Fibroblast of lung (primary cell): Measurements from ENCODE around the gene SIDT2.

ENCODE experiments used
- EZH2 ChIP-seq: IDR thresholded peaks from 2 replicates; pipeline ENCODE4 v1.5.1; 2012; ENCODE audit warnings: low read length, control low read depth, mild to moderate bottlenecking; ENCODE audit errors: missing control alignments
- TF ChIP-seq, protein P1 (sequence below), 2 donors: IDR thresholded peaks in 1 of 2; conservative IDR thresholded peaks in 1 of 2; 1 replicate in 1 of 2; 2 replicates in 1 of 2; pipeline ENCODE4 v1.5.1; 2011 to 2012; ENCODE audit warnings: low read length in 2 of 2, control low read depth in 1 of 2, inconsistent platforms in 1 of 2, low read depth in 1 of 2, mild to moderate bottlenecking in 1 of 2

DNA sequence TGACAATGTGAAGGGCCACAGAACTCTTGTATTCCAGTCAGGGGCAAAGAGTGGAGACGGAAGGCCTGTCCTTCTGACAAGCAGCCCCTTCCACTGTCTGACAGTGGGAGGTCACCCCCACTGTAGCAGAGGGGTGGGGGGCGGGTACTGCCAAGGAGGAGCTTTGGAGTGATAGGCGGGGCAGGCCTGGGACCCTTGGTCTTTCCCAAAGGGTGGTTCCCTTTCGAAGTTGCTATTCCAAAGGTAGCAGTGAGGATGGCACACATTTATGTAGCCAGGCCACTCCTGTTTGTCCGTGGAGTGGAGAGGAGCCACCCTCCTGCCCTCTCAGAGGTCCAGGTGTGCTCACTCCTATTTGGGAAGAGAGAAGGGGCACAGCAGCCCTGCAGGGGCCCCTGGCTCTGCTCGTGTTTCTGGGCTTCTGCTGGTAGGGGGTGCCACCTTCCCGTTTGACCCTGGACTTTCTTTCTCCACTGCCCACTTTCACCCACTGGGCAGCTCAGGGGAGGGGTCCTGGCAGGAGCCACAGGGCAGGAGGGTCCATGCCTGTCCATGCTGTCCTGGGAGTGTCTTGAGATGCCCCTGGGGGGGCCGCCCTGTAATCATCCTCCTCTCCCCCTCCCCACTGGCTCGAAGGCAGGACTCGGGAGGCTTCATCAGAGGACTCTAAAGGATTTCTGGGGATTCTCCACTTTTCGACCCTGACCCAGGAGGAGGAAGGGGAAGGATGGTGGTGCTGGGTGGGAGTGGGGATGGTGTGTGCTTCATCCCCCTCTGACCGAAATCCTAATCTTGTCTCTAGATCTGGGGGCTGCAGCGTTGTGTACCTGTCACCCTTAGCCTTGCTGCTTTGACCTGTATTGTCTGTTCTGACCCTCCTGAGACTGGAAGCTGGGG, 21.6 kb downstream of the SIDT2 start:
- TF ChIP-seq, protein P1, sequence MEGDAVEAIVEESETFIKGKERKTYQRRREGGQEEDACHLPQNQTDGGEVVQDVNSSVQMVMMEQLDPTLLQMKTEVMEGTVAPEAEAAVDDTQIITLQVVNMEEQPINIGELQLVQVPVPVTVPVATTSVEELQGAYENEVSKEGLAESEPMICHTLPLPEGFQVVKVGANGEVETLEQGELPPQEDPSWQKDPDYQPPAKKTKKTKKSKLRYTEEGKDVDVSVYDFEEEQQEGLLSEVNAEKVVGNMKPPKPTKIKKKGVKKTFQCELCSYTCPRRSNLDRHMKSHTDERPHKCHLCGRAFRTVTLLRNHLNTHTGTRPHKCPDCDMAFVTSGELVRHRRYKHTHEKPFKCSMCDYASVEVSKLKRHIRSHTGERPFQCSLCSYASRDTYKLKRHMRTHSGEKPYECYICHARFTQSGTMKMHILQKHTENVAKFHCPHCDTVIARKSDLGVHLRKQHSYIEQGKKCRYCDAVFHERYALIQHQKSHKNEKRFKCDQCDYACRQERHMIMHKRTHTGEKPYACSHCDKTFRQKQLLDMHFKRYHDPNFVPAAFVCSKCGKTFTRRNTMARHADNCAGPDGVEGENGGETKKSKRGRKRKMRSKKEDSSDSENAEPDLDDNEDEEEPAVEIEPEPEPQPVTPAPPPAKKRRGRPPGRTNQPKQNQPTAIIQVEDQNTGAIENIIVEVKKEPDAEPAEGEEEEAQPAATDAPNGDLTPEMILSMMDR (conservative IDR thresholded peaks at IDR 0.05 in 1 of 2, IDR thresholded peaks at IDR 0.05 in 1 of 2; ENCODE audit: low read depth in 1 of 2, low read length in 2 of 2) = no peak
- no peak for TF ChIP-seq EZH2
